Measurements from ENCODE around the gene MSL3B.

MSL3B gene

DNA sequence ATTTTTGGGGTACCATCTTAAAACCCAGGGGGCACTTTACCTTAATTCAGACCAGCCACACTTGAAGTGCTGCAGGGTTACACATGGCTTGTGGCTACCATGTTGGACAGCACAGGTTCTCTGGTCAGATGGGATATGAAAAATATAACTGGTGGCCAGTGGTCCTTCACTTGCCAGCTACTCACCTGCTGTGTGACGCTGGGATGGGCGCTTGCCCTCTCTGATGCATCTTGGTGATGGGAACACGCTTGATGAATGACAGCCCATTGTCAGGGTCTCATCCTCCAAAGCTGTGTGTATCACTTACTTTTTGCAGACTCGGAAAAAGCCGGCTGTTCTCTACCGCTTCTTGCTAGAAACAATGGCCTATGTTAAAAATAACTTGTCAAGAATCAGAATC, 36.3 kb downstream of the MSL3B start:
- no peak for DNase-seq

- DNase-seq = no peak
Observed at GRCh38 chr2:233831011-233831721, 37.0 kb downstream of the MSL3B start.

DNA sequence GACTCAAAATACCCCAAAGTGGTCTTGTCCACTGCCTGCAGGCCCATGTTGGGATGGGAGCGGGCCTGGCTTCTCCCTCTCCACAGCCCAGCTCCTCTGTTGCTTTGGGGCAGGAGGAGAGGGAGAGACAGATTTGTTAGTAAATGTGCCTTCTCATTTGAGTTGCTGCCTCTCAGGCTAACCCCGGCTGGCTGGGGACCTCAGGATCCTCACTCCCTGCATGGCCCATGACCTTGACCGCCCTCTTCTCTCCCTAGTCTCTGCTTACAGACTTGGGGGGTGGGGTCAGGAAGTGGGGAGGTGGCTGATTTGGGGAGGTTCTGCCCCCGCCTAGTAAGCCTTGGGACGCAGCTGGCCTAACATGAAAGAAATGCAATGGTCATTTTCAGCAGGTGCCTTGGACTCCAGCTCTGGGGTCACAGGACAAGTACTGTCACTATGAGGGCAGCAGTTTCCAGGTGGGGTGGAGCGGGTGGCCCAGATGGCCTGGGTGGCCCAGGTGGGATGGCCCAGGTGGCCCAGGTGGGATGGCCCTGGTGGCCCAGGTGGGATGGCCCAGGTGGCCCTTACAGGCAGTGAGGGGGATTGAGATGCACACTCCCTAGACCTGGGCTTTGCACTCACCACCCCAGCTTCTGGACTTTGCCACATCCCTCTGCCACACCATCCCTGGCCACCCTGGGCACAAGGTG, 37.9 kb downstream of the MSL3B start:
- no peak for DNase-seq

GRCh38 chr2:233829193-233830110, 38.7 kb downstream of the MSL3B start:
- DNase-seq = no peak

DNA sequence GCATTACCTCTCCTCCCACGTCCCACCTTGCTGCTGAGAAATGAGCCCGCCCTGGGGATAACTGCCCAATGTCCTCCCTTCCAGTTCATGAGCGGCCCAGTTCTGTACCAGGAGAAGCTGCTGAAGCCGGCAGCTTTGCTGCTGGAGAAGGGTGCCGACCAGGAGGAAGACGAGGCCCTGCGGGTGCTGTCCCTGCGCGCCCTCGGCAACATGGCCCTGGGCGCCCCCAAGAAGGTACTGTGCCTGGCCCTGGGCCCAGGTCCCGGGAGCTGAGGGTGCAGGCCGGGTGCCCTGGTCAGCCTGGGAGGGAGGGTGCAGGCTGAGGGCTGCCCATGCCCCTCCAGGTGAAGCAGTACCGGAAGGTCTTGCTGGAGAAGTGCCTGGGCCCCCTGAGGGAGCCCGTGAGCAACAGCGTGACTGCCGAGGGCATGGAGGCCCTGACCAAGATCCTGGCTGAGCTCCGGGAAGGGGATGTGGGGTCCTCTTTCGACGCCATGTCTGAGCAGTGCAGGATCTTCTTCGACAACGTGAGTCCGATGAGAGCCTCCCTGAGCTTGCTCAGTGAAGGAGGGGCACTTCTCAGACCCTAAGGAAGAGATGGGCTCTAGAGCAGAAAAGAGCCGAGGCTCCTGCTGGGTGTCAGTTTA, 39.5 kb downstream of the MSL3B start:
- no peak for DNase-seq

- DNase-seq = no peak
Observed at GRCh38 chr2:233824373-233824772, 43.8 kb downstream of the MSL3B start.

GRCh38 chr2:233823731-233824121, 44.5 kb downstream of the MSL3B start:
- no peak for DNase-seq

GRCh38 chr2:233822781-233823730, 45.1 kb downstream of the MSL3B start:
- no peak for DNase-seq

DNA sequence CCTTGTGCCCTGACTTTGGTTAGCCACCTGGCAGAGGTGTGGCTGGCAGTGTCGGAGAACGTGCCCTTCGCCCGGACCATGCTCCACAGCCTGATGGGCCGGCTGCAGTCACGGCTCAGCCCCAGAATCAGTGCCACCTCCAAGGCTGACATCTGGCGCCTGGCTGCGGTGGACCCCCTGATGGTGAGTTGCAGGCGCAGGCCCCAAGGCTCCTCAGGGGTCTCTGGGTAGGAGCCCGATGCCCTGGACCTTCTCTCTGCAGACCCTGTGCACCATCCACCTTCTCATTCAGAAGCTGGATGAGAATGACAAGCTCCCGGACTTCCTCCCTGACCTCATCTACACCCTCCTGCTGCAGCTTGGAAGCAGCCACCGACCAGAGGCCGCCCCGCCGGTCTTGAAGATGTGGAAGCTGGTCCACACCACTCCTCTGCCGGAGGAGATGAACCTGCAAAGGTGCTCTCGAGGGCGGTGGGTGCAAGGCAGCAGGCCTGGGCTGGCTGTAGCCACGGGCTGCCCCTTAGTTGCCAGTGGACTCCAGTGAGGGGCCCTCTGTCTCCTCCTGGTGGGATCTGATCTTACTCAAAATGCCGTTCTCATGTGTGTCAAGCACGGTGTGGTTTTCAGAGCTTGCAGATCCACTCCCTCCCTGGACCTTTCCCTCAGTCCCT, 46.0 kb downstream of the MSL3B start:
- DNase-seq = no peak

DNA sequence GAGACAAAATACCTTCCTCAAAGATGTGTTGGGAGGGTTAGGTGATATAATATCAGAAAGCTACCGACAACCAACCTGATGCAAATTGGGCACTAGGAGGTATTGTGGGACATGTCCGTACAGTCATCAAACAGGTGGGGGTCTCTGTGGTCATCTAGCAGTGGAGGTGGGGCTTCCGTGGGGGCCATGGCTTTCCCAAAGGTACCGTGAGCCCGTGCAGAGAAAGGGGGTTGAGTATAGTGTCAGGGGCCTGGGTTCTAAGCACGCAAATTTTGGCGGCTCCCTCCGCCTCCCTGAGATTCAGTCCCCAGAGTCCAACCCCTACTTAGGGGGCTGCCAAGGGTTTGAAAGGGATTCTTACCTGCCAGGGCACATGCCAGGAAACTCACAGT, 46.5 kb downstream of the MSL3B start:
- DNase-seq = no peak

DNA sequence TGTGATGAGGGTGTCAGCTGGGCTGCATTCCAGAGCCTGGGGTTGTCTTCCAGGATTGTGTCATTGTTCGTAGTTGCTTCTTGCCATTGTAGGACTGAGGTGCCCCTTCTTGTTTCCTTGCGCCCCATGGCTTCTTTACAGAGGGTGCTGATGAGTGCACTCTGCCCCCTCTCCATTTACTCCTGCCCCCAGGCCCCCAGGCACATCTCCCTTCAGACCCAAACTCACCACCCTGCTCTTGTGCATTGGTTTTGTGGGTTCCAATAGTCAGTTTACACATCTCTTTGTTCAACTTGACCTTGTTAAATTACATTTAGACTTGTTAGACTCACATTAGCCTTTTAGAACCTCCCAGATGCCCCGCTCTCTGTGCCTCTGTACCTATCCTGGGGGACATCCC, 47.0 kb downstream of the MSL3B start:
- DNase-seq = no peak

GRCh38 chr2:233820774-233821105, 47.4 kb downstream of the MSL3B start:
- no peak for DNase-seq

DNA sequence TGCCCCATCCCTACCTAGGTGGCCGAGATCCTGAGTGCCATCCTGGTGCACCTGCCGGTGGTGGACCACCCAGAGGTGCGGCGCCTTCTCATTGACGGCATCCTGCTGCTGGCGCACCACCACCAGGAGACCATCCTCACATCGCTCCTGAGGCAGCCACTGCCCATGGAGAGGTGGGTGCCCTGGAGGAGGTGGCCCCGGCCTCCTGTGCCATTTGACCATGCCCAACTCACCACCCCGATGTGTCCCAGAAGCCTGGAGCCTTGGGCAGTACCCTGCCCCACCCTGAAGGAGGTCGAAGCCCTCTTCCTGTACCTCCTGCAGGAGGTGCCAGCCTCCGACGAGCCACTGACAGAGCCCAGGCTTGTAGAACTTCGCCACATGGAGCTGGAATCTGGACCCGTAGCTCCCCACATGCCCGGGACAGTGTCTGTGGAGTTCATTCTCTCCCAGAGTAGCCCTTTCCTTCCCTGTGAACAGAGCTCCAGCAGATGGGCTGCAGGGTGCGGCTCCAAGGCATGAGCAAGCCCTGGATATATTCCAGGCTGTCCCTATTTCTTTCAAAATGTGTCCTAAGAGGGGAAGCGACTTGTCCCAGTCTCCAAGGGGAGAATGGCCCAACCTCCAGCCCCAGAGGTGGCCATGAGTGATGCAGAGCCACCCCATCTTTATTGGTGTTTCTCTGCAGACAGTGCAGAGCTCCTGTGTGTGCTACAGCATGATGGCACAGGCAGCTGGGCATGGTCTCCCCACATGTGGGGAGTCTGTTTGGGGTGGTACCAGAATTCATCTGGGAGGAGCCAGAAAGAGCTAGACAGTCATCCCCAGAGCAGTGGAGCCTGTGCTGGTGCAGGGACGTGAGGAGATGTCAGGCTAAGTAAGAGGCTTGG, 48.1 kb downstream of the MSL3B start:
- no peak for DNase-seq

GRCh38 chr2:233818639-233819621, 49.3 kb downstream of the MSL3B start:
- DNase-seq = no peak

DNA sequence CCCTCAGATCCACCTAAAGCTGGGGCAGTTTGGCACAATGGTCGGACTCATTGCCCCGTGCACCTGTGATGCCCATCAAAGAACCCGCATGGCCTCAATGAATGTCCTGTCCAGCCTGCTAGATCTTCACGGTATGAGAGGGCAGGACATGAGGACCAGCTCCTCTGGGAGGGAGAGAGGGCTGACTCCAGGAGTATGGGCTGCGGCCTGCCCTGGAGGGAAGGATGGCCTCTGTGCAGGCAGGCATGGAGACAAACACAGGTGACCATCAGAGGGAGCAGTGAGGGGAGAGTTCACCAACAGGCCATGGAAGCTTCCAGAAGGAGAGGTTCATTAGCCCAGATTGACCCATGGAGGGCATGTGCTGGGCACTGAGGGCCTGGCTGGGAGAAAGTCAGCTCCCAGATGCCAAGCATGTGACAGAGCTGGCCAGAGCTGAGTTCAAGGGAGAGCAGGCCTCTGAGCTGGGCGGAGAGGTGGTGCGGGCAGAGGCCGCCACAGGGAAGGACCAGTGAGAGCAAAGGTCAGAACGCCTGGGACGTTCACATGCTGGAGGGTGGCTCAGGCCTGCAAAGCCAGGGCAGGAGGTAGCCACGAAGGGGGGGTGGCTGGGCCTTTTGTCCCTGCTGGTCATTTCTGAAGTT, 50.1 kb downstream of the MSL3B start:
- DNase-seq = no peak

DNA sequence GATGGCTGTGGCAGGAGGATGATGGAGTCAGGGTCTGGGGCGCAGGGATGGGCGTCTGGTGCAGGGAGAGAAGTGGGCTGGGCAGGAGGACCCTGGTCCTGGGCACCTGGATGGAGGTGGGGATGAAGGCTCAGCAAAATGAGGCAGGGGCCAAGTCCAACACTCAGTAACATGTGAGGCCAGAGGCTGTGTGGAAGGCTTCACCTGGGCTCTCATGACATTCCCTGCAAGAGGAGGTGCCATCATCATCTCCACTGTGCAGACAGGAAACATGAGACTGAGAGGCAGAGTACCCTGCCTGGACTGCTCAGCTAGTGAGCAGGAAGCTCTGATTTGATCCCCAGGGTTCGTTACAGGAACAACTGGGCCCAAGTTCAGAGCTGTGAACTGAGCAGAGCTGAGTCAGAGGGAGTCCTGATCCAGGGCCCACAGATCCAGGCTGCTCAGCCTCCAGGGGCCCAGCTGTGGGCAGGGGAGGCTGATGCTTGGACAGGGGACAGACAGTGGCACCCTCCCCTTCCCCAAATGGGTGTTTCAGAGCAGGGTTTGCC, 50.8 kb downstream of the MSL3B start:
- DNase-seq = no peak

DNA sequence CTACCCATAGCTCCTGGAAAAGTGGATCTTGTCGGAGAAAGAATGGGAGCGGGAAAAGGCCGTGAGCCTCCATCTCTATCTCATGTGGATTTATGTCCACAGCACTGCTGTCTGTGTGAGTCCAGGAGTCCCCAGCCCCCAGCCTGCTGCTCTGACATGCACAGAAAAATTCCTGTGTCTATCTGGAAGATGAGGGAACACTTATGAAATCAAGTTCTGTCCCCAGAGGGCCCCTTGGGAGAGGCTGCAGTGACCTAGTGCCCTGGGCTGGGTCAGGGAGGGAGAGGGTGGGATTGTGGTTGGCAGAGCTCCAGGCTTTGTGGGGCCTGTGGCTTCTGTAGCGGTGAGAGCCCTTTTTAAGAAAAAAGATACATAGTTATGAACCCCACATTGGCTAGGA, 51.4 kb downstream of the MSL3B start:
- no peak for DNase-seq

- DNase-seq = no peak
Observed at GRCh38 chr2:233816334-233816733, 51.9 kb downstream of the MSL3B start.

Data from activated T-cell treated with anti-CD3 and anti-CD28 coated beads for 4 hours (primary cell).